OCI-LY3 (cell line): ENCODE data around the gene AKAP6.

ENCODE experiments used
- H2AFZ ChIP-seq: fragments of 200-600, 300-600 bp; shearing (Covaris generic); 2 replicates; pipeline ENCODE4 v1.6.0; 2014; ENCODE audit warnings: antibody characterized with exemption, low read depth, low read length
- H3K27ac ChIP-seq: fragments of 200-600, 300-600 bp; sonication (generic); 2 replicates; pipeline ENCODE4 v1.5.1; 2014; ENCODE audit warnings: mild to moderate bottlenecking, low read length, moderate library complexity, mixed read lengths
- H3K27me3 ChIP-seq: fragments of 200-600, 300-600 bp; sonication (generic); 2 replicates; pipeline ENCODE4 v1.6.1; 2014; ENCODE audit warnings: low read depth, low read length, mixed read lengths
- H3K36me3 ChIP-seq: fragments of 200-600, 300-600 bp; sonication (generic); replicated peaks from 2 replicates; pipeline ENCODE3; 2014; ENCODE audit warnings: low read depth, low read length, mixed read lengths
- H3K4me1 ChIP-seq: fragments of 300-600, 200-600 bp; sonication (generic); 2 replicates; pipeline ENCODE4 v1.6.1; 2014; ENCODE audit warnings: low read length, mixed read lengths
- H3K4me2 ChIP-seq: fragments of 200-600, 300-600 bp; sonication (generic); 2 replicates; pipeline ENCODE4 v1.6.1; 2014; ENCODE audit warnings: low read length, mixed read lengths
- H3K4me3 ChIP-seq: fragments of 300-600, 200-600 bp; sonication (generic); 2 replicates; pipeline ENCODE4 v1.5.1; 2014; ENCODE audit warnings: antibody characterized with exemption, mild to moderate bottlenecking, low read length, moderate library complexity
- H3K79me2 ChIP-seq: fragments of 300-600, 200-600 bp; shearing (Covaris generic); 2 replicates; pipeline ENCODE4 v1.6.1; 2014; ENCODE audit warnings: mild to moderate bottlenecking, low read length, mixed read lengths
- H3K9ac ChIP-seq: fragments of 300-600, 200-600 bp; shearing (Covaris generic); 2 replicates; pipeline ENCODE4 v1.6.0; 2014; ENCODE audit warnings: mild to moderate bottlenecking, low read length, moderate library complexity
- H3K9me3 ChIP-seq: fragments of 200-600, 300-600 bp; shearing (Covaris generic); 2 replicates; pipeline ENCODE4 v1.6.1; 2014; ENCODE audit warnings: low read length, mixed read lengths; ENCODE audit not compliant: insufficient read depth
- H4K20me1 ChIP-seq: fragments of 200-600, 300-600 bp; sonication (generic); 2 replicates; pipeline ENCODE4 v1.6.1; 2016; ENCODE audit warnings: low read length, mixed read lengths; ENCODE audit not compliant: insufficient read depth
- EZH2phosphoT487 ChIP-seq: fragments of 200-600 bp; shearing (Covaris generic); IDR thresholded peaks from 2 replicates; pipeline ENCODE4 v1.6.1; 2018; ENCODE audit warnings: antibody characterized with exemption, mixed run types, low read depth
- TF ChIP-seq, protein P1 (sequence below): fragments of 200-600, 300-600 bp; sonication (generic); IDR thresholded peaks from 2 replicates; pipeline ENCODE4 v1.5.1; 2014; ENCODE audit warnings: antibody characterized with exemption, low read length, low read depth

Gene AKAP6

DNA sequence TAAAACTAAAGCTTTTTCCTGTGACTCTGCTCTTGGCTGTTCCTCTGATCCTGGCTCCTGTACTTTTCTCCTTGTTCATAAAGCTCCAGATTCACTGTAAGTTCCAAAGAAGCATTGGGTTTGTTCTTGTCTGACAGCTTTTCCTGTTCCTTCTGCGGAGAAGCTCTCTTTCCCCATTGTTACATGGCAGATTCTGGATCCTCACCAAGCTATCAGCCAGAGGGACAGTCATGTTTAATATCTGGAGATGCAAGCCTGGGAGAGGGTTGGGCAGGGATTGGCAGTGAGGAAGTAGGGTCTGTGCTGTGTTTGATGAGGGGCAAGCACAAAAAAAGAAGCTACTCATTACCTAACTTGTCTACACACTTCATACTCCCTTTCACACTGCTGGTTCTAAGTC lies 107.9 kb downstream of the AKAP6 start:
- H3K4me2 ChIP-seq, result no peak overlapping the region
- H4K20me1 ChIP-seq, result no peaks in the 10 kb centered on the region
- no peak overlapping the region for H2AFZ ChIP-seq
- no peaks in the 10 kb centered on the region for H3K27me3 ChIP-seq
- H3K9me3 ChIP-seq, result no peaks in the 10 kb centered on the region
- H3K27ac ChIP-seq, result no peak overlapping the region
- peaks cover 34% of the 10 kb centered on the region for H3K4me1 ChIP-seq
- TF ChIP-seq, protein P1, sequence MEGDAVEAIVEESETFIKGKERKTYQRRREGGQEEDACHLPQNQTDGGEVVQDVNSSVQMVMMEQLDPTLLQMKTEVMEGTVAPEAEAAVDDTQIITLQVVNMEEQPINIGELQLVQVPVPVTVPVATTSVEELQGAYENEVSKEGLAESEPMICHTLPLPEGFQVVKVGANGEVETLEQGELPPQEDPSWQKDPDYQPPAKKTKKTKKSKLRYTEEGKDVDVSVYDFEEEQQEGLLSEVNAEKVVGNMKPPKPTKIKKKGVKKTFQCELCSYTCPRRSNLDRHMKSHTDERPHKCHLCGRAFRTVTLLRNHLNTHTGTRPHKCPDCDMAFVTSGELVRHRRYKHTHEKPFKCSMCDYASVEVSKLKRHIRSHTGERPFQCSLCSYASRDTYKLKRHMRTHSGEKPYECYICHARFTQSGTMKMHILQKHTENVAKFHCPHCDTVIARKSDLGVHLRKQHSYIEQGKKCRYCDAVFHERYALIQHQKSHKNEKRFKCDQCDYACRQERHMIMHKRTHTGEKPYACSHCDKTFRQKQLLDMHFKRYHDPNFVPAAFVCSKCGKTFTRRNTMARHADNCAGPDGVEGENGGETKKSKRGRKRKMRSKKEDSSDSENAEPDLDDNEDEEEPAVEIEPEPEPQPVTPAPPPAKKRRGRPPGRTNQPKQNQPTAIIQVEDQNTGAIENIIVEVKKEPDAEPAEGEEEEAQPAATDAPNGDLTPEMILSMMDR, result no peak
- no peak for TF ChIP-seq EZH2phosphoT487
- H3K9ac ChIP-seq, result no peak overlapping the region
- H3K36me3 ChIP-seq, result no peaks in the 10 kb centered on the region
- no peak overlapping the region for H3K4me3 ChIP-seq
- H3K79me2 ChIP-seq, result no peaks in the 10 kb centered on the region

DNA sequence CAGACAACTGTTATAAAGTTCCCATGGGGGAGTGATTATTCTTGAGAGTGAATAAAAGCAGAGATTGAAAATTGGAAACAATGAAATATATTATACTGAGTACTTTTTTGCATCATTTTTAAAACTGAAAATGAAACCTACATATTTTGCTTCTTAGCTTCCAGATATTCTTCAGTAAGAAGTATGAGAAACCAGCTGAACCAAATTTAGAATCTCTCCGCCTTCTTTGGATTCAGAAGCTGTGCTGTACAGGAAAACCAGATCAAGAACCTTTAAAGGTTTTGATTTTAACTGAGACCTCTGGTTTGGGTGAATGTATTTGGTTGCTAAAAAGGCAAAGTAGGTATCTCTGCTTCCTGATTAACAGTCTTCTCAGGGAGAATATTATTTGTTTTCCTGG lies 109.4 kb downstream of the AKAP6 start:
- Histone ChIP-seq H3K79me2 (no peaks in the 10 kb centered on the region), H4K20me1 (no peaks in the 10 kb centered on the region), H2AFZ (peak overlapping the region; percentile 63; the same call in 1 of the 2 replicates), H3K9me3 (no peaks in the 10 kb centered on the region), H3K4me3 (no peak overlapping the region), H3K27me3 (no peaks in the 10 kb centered on the region), H3K4me2 (0 out of 2 replicates have a peak overlapping the region, but pooled peaks have one; percentile 11), H3K9ac (no peak overlapping the region), H3K27ac (no peak overlapping the region), H3K36me3 (no peaks in the 10 kb centered on the region), H3K4me1 (peaks cover 24% of the 10 kb centered on the region)
- no peak for TF ChIP-seq EZH2phosphoT487
- TF ChIP-seq, protein P1, result no peak

DNA sequence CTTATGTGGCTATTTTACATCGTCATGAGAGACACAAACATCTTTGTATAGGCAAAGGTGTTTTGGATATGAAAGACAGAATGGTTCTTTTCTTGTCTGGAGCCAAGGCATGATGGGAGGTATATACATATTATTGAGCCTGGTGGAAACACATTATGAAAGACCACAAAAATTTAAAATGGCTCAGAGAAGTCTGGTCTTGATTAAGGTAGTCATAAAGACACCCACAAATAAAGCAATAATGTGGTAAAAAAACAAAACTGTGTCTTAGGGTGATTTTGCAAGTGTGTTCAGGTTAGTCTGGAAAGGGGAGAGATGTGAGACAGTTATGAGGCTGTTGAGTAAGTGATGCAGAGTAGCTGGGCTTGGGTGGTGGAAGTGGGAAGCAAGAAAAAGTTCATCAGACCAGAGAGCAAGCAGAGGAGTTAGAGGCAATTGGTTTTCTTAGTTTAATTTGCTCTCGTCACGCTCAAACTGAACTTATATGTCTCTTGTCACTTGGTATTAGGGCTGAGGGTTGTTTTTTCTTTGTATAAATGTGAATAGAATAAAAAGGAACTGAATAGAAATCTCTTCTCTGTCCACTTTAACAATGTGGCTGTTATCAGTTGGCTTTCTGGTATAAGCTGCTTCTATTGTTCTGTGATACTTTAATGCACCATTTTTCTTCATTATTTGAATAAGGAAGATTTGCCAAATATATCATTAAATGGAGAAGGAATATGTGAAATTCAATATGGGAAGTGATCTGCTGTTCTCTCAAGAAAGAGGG lies 115.0 kb downstream of the AKAP6 start:
- no peaks in the 10 kb centered on the region for H3K9me3 ChIP-seq
- no peaks in the 10 kb centered on the region for H3K79me2 ChIP-seq
- H3K4me3 ChIP-seq, result no peak overlapping the region
- no peak overlapping the region for H3K9ac ChIP-seq
- no peak overlapping the region for H2AFZ ChIP-seq
- TF ChIP-seq, protein P1, result no peak
- no peak for TF ChIP-seq EZH2phosphoT487
- H3K27ac ChIP-seq, result no peak overlapping the region
- H3K4me2 ChIP-seq, result no peak overlapping the region
- no peaks in the 10 kb centered on the region for H3K4me1 ChIP-seq
- H4K20me1 ChIP-seq, result no peaks in the 10 kb centered on the region
- no peaks in the 10 kb centered on the region for H3K27me3 ChIP-seq
- H3K36me3 ChIP-seq, result no peaks in the 10 kb centered on the region

DNA sequence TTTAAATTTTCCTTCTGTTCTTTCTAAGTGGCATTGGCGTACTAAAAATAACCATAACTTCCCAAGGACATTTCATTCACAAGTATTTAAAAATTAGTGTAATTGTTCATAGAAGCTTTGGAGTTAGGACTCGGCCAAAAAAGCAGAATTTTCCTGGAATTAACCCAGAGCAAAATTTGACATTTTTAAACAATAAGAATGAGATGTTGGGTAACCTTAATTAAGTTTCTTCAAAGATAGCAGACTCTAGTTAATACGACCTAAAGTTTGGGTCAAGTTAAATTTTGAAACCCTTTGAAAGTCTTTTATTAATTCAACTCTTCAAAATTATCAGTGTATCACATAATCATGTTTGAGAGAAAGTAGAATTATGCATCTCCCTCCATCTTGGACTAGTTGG lies 118.3 kb downstream of the AKAP6 start:
- no peaks in the 10 kb centered on the region for H3K36me3 ChIP-seq
- H3K79me2 ChIP-seq, result no peaks in the 10 kb centered on the region
- no peak overlapping the region for H3K27ac ChIP-seq
- no peaks in the 10 kb centered on the region for H3K9me3 ChIP-seq
- H2AFZ ChIP-seq, result no peak overlapping the region
- H4K20me1 ChIP-seq, result no peaks in the 10 kb centered on the region
- H3K4me2 ChIP-seq, result no peak overlapping the region
- TF ChIP-seq, protein P1, result no peak
- TF ChIP-seq EZH2phosphoT487, result no peak
- no peak overlapping the region for H3K4me3 ChIP-seq
- no peak overlapping the region for H3K9ac ChIP-seq
- no peaks in the 10 kb centered on the region for H3K4me1 ChIP-seq
- H3K27me3 ChIP-seq, result no peaks in the 10 kb centered on the region
